LNCAP (cell line): Measurements from ENCODE around the gene CAPN6.
A peak's percentile ranks its signal among the peaks of the same experiment; 100 is the strongest.

ENCODE experiments used
- CTCF ChIP-seq: fragments of 450-650 bp; IDR thresholded peaks from 2 replicates; pipeline ENCODE4 v1.5.1; 2017; ENCODE audit warnings: mild to moderate bottlenecking

CAPN6 gene

GRCh38 chrX:111260451-111260850, 9.8 kb downstream of the CAPN6 start:
- TF ChIP-seq CTCF: no peak

- no peak for TF ChIP-seq CTCF
Measured at GRCh38 chrX:111259559-111259958, 10.7 kb downstream of the CAPN6 start.

- no peak for TF ChIP-seq CTCF
Measured at GRCh38 chrX:111257733-111258132, 12.6 kb downstream of the CAPN6 start.

GRCh38 chrX:111254896-111255693, 15.2 kb downstream of the CAPN6 start:
- no peak for TF ChIP-seq CTCF

GRCh38 chrX:111244235-111244750, 26.0 kb downstream of the CAPN6 start:
- peak; percentile 55 for TF ChIP-seq CTCF

- TF ChIP-seq CTCF: no peak
Measured at GRCh38 chrX:111216293-111216801, 53.9 kb downstream of the CAPN6 start.

GRCh38 chrX:111207851-111208250, 62.4 kb downstream of the CAPN6 start:
- TF ChIP-seq CTCF: no peak
